Transverse colon (tissue), 4 donors: ENCODE measurements around the gene TFPI2.

Experiments
- CTCF ChIP-seq, 5 experiments: fragments of 200-600 bp in 3 of 5; fragments of 450-650 bp in 2 of 5; sonication (generic) in 3 of 5; IDR thresholded peaks; 1 replicate in 2 of 5; 2 replicates in 3 of 5; pipeline ENCODE4 v1.5.1; 2016 to 2017; ENCODE audit warnings: antibody characterized with exemption in 5 of 5, inconsistent platforms in 3 of 5, mild to moderate bottlenecking in 2 of 5, moderate library complexity in 1 of 5
- EP300 ChIP-seq: sonication (generic); formaldehyde crosslinking; IDR thresholded peaks from one replicate; pipeline ENCODE4 v1.6.1; 2017; ENCODE audit warnings: antibody characterized with exemption, low read depth
- POLR2A ChIP-seq: fragments of 450-650 bp; IDR thresholded peaks from one replicate; pipeline ENCODE4 v1.6.1; 2016; ENCODE audit warnings: antibody characterized with exemption, mild to moderate bottlenecking, moderate library complexity
- POLR2AphosphoS5 ChIP-seq, 3 donors: sonication (generic); formaldehyde crosslinking; IDR thresholded peaks; one replicate each; pipeline ENCODE4 v1.6.1; 2016; ENCODE audit warnings: antibody characterized with exemption in 3 of 3

- TF ChIP-seq POLR2AphosphoS5 (IDR thresholded peaks at IDR 0.05) = no peak
- no peak for TF ChIP-seq CTCF (IDR thresholded peaks at IDR 0.05)
- no peak for TF ChIP-seq EP300
- no peak for TF ChIP-seq POLR2A
Measured at GRCh38 chr7:93838966-93839365, 51.6 kb downstream of the TFPI2 start.
